GM21515 (cell line): ENCODE results near the gene LAMB1.

Experiments
- ATAC-seq: cut with Tn5 transposase; IDR thresholded peaks from one replicate; pipeline ENCODE4 v1.9.1; 2021; ENCODE audit not compliant: unreplicated experiment

Gene LAMB1

DNA sequence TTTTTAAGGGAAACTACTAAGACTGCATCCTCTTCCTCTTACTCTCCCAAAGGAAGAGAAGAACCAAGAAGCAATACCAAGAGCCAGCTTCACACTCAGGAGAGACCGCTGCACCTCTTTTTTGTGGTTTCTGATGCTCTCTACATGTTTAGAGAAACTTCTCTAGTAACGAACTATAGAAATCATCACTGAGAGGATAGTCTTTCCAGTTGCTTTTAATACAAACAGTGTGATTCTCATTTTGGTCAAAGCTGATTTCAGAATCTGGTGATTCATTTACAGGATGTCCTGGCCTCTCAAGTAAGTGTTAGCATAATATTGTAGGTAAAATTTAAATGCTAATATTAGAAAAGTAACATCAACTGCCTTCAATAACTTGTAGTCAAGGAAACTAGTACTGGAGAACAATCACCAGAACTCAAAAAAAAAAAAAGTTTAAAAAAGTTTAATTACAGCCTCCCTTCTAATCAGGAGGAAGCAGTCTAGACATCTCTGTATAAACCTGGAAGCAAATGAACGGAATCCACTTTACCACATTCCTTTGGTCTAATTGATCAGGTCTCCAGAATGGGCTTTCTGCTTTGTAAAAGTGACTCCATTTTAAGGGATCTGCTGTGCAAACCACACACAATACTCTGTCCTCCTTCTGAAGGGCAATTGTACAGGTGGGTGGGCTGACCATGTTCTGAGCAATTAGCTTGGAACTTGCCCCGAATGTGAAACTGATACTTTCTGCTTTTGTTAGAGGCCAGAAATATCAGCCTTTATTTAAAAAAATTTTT, 3.0 kb downstream of the LAMB1 start:
- no peak for ATAC-seq

DNA sequence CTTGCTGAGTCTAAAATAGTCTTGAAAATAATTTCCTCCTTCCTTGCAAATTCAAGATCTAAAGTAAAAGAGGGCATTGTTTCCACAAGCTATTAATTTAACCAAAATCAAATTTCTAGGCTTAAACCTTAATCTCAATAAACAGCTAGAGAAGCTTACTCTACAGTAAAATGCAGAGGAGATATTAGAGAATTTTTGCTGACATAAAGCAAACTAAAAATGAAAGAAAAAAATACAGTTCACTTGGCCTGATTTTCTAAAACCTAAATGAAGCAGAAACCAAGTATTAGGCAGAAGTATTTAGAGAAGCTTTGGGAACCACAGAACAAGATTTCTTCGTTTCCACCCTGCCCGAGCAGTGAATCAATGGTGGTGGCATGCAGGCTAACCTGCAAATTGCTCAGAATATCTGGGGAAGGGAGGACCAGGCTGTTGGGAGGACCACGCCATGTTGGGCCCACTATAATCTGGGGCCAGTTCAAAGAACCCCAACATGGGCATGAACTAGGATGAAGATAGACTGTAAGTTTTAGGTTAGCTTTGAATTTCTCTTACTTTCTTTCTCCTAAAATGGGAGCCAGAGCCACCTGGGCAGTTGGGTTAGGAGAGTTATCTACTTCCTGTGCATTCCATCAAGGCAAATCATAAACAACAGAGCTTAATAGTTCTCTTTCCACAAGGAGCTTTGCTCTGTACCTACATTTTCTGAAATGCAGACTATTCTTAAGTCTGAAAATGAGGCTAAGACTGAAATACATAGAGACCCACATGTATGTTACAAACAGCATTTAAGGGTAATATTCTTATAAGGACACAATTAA, 4.1 kb downstream of the LAMB1 start:
- ATAC-seq: no peak

DNA sequence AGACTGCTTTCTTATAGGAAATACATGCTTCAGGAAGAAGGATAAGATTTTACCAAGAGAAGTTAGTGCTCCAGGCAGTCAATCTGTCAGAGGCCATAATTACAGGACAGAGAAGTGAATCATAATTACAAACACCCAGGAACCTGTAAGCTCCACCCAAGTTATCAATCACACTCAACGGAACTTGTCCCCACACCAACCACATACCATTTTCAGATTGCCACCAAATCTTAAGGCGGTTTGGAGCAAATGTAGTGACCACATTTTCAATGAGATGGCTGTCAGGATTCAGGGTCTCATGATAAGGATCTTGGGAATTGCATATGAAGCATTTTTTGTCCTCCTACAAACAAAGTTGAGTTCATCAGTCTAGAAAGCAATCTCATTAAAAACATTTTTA, 4.8 kb downstream of the LAMB1 start:
- ATAC-seq: no peak

DNA sequence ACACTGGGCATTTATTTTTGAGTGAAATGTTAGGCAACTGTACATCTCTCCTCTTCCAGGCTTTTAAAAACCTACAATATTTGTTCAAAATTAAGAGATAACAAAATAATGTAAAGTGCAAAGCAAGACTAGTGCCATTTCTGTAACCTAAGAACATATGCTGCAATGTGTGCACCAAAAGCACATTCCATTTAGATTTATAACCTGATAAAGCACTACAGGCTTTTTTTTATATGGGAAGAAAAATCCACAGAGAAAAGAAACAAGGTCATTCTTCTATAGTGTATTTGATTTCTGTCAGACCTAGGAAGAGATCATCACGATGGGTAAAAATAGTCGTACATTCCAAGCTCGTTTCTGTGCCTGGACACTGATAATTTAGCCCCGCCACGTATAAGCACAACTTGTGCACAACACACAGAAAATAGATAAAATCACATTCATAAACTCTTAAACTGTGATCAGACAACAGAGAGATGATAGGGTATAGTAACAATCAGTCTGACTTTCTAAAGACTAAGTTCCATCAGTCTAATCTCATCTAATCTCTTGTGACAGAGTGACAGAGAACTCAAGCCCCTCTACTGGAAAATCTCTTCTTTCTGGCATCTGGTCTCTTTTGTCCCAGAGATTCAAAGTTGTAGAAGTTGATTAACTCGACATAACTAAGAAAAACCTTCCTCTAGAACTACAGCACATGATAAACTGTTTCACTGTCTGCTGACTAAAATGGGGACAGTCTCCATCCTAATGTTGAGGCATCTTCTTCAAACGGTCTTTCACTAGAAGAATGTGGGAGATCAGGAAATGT, 6.7 kb downstream of the LAMB1 start:
- no peak for ATAC-seq

DNA sequence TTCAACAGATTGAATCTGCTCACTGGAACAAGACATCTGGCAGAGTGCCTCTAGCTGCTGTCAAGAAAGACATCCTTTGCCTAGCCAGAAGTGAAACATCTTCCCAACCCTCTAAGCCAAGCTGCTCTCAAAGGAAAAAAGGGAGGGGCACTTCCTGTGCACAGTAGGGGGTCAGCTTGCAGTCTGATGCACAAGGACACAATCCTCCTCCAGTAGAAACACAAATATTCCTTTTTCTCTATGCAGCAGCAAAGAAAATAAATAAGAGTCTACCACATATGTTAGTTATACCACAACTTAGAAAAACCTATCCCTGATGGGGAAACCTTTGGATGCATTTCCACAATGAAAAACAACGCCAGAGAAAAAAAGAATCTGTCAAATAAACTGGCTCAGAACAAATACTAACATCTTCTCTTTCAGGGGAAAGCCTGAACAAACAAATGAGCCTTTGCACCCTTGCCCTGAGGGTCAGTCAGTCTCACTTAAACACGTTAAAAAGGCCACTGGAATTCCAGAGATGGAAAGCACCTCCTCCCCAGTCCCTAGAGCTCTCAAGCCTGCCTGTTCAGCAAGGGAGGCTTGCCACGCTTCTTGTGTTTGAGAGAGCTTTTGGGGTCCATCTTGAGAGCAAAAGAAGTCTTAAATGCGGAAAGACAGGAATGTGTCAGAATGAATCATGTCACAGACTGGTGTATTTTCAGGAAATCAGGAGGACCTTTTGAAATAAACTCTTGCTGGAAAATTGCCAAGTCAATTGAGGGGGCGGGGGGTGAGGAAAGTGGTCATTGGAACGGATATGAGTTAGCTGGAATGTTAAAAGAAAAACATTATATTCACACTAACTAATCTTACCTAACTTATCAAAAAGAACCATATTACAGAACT, 7.5 kb downstream of the LAMB1 start:
- no peak for ATAC-seq

DNA sequence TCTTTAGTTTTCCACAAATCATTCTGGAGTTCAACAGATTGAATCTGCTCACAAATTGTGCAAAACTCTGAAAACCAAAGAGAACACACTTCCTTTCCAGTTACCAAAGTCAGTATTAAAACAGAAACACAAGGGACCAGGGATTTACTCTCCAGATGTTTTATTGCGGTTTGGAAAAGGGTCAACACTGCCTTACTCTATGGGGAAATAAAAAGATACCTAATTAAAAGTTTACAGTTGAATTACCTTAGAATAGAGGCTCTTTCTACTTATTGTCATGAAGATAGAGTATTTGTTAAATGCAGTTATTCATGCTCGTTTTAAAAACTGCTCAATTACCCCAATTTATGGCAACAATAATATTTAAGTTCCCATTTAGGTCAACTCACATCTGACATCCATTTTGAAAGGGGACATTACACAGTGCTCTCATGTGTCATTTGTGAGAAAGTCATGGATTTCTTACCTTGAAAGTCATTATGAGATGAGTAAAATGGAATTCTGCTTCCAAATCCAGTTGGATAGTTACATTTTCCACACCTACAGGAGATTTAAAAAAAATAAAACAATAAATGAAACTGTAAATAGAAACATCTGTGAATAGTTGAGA, 8.4 kb downstream of the LAMB1 start:
- ATAC-seq: no peak

DNA sequence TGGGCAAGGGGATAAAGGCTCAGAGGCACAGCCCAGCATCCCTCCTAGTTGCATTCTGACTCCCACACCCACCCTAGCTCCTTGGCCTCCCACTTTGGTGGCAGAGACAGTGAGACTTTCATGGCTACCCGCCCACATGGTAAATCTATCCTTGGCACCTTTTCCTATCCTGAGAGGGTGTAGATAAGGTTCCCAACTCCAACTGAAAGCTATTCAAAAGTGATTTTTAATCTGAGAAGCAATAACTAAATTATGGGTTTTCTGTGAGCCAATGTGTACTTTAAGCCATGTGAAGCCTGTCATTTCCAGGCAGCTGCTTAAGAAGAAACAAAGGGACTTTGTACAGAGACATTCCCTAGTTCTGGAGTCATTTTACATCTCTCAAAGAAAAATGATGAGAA, 9.1 kb downstream of the LAMB1 start:
- ATAC-seq: no peak

DNA sequence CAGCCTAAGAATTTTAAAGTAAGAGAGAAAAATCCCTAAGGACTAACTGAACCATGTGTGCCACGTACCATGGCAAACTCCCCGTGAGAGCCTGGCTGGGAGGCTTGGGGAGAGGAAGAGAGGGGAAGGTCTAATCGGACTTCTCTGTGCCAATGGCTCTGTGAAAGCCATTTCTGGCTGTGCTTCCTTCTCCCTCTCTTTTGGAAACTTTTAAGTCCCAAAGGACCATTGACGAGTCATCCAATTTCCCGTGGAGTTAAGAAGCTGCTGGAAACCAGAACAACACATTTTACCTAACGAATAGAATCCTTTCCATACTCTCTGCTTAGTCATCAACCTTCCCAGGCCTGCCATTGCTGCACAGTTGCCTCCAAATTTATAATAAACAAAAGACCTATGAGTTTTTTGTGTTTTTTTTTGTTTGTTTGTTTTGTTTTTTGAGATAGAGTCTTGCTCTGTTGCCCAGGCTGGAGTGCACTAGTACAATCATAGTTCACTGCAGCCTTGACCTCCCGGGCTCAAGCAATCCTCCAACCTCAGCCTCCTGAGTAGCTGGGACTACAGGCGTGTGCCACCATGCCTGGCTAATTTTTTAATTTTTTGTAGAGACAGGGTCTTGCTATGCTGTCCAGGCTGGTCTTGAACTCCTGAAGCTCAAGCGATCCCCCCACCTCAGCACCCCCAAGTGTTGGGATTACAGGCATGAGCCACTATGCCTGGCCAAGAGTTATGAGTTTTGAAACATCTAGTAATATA, 13.2 kb downstream of the LAMB1 start:
- ATAC-seq: no peak

DNA sequence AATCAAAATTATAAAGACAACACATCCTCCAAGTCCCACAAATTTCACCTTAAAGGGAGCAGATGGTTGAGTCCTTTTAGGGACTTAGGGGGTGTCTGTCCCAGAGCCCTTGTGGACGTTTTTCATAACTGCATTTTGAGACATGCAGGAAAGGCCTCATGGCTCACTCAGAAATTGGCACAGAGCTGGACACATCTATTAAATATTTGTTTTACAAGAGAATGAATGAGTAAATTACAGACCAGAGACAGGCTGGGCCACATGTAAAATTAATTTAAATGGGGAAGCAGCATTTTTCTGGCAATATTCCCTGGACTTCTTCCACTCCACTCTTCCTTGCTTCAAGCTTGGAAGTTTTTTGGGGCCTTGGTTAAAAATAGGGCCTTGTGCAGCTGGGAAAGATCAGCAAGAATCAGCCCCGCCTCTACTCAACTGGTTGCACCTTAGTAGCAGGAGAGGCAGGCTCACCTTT, 20.0 kb downstream of the LAMB1 start:
- ATAC-seq: no peak

DNA sequence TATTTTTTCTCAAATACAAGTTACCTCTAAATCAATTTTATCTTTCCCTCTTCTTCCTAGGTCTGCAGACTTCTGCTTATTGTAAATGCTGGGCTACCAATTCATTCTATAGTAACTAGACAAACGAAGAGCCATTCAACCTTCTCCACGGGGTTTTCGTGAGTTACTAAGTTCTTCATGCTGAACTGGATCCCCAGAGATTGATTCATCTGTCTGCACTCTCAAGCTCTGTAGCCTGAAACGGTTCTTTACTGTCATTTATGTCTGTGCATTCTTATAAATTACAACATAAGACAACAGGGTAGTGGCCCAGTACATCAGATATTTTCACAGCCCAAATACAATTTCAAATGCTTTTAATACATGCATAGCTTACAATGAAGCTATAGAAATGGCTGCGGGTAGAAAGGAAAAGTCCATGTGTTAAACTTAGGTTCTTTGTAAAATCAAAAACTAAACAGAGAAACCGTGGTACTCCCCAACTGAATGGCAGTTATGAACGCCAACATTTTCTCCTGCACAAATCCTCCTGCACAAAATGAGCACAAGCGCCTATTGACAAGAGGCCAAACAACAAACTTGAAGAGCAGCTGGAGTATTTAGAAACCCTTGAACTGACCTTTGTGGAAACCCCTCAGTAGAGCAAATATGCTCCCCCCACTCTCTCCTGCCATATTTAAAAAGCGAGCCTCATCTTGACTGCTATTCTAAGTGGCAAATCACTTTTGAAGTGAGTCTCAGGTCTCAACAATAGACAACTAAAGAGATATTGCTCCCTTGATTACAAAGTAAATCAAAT, 20.7 kb downstream of the LAMB1 start:
- ATAC-seq: no peak

DNA sequence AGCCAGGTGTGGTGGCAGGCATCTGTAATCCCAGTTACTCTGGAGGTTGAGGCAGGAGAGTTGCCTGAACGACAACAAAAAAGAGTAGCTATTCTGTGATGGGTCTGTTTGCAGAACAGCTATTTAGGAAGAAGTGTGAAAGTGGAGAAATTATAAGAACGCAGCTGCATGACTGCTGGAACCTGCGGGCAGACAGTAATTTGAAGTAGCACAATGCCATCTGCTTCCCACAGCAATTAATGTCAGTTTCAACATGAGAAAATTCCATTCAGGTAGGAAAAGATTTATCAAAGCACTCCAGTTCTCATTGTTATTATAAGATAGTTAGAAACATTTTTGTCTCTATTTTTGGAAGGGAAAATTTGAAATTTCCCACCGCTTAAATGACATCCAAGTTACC, 21.5 kb downstream of the LAMB1 start:
- ATAC-seq: no peak

DNA sequence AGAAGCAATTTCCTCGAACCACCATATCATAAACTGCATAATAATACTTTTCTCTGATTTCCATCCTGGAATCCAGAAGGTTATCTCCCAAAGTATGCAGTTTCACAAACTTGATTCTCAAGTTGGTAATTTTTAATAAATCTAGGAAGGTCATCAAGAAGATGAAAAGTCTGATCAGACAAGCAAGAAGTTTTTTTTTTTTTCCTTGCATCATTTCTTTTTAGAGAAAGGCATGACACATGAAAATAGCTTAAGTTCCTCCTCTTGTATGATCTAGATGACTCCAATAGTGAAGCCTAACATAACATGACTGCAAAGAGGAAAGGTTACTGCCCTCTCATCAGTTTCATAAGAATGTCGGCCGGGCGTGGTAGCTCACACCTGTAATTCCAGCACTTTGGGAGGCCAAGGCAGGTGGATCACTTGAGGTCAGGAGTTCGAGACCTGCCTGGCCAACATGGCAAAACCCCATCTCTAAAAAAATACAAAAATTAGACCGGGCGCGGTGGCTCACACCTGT, 22.2 kb downstream of the LAMB1 start:
- ATAC-seq: no peak

DNA sequence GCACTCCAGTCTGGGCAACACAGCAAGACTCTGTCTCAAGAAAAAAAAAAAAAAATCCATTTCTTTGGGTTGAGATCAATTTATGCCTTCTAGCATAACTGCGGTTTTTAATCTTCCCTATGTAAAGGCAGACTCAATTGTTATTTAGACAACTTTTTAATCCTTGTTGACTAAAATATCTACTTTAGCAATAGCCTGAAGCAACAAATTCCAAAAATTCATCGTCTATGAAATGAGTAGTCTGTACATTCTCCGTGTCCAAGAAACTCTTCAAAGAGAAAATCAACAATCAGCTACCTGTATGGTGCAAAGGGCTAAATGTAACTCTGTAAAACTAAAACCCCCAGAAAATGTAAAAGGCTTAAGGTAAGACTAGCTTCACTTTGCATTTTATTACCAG, 22.8 kb downstream of the LAMB1 start:
- ATAC-seq: no peak

DNA sequence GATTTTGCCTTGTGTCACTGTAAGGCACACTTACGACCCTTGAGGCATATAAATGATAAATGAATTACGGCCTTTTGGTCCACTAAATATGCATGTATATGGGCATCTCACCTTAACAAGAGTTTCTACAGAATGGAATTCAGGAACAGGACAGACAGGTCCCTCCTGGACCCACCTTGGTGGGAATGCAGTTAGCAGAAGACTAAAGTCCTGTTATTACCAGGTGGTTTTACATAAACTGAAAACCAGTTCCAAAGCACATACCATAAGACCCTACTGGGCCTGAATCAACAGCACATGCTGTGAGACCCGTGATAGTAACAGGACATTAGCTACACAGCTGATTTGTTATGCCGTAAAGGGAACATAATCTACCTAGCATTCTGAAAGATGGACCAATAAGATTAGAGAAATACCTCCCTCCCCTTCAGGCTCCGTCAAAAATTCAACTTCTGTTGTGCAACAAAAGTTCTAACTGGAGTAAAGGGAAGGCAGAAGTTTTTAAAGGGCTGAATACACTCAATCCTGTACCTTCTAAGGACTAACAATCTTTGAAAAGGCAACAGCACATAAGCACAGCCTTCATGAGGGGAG, 24.0 kb downstream of the LAMB1 start:
- no peak for ATAC-seq

DNA sequence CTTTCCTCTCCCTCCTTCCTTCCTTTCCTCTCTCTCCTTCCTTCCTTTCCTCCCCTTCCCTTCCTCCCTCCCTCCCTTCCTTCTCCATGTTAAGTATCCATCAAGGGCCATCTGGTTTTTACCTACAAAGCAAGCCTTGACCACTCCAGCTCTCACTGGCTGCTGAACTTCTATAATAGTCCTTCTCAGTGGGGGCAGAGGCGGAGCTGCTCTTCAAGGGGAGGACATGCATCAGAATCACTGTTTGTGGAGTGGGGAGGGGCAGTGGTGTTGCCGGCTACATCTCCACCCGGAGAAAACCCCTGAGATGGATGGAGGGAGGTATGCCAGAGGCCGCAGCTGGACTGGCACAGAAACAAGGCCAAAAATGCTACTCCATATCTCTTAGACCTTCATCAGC, 25.9 kb downstream of the LAMB1 start:
- no peak for ATAC-seq

DNA sequence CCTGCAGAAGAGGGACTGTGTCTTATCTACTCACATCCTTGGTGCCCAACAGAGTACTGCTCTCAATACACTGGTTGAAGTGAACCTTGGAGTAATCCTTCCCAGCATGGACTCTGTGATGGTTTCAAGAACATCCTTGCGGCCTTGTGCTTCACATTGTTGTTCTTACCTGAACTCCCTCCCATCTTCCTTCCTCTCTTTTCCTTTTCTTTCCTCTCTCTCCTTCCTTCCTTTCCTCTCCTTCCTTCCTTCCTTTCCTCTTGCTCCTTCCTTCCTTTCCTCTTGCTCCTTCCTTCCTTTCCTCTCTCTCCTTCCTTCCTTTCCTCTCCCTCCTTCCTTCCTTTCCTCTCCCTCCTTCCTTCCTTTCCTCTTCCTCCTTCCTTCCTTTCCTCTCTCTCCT, 26.3 kb downstream of the LAMB1 start:
- no peak for ATAC-seq

DNA sequence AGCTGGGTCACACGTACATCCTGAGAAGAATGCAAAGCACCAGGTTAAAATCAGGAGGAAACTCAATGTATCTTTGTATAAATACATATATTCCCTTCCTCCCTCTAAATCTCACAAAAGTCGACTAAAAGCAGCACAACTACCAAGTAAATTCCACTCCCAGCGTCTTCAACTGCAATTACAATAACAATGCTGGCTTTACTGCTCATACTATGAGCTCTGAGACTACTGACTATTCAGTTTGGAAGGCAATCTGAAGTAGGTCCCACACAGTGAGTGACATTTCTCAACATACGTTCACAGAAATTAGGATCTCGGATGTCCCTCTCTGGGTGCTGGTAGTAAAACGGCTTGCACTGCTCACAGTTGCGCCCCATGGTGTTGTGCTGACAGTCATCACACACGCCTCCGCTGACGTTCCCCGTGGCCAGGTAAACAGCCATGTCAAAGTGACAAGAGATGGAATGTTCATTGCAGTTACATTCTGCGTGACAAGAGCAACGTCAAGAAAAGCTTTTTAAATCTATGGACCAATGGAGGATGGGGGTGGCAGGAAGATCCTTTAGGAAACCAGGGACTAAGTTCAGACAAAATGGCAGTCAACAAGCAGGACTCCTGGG, 27.5 kb downstream of the LAMB1 start:
- ATAC-seq: no peak

DNA sequence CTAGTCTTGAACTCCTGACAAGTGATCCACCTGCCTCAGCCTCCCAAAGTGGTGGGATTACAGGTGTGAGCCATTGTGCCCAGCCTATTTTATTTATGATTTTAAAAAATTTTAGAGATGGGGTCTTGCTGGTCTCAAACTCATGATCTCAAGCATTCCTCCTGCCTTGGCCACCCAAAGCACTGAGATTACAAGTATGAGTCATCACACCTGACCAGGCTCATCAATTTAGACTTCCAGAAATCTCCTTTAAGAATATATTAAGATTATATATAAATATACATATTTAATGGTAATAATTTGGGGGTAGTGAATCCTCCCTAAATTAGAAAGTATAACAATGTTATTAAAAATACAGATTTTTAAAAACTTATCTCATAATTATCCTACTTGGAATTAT, 29.1 kb downstream of the LAMB1 start:
- ATAC-seq: no peak
